ENCODE measurements around the gene TMEM256.

- no peak for TF ChIP-seq CTCF (IDR thresholded peaks at IDR 0.05; ENCODE audit: insufficient read depth, low read length)
- TF ChIP-seq POLR2AphosphoS5 (IDR thresholded peaks at IDR 0.05; ENCODE audit: low read depth): no peak
- TF ChIP-seq REST (IDR thresholded peaks at IDR 0.05; ENCODE audit: insufficient replicate concordance, low read depth): no peak
Measured at GRCh38 chr17:7354262-7354843, 49.5 kb downstream of the TMEM256 start.
